Measurements from ENCODE around the gene CHMP1A.
"Not testable (repeated sequence)": the region's sequence is repeated elsewhere in the genome, so short reads cannot be mapped to it uniquely, and the experiment has no call there.

GRCh38 chr16:89634463-89635385, 22.8 kb downstream of the CHMP1A start:
- TF ChIP-seq CTCF (conservative IDR thresholded peaks at IDR 0.05; ENCODE audit: low read depth, low read length); EZH2 (IDR thresholded peaks at IDR 0.05; ENCODE audit: low read length, unreplicated experiment); EZH2phosphoT487 (IDR thresholded peaks at IDR 0.05; ENCODE audit: borderline replicate concordance, low read length): not testable (repeated sequence)

Measured in PC-3 (cell line).